Mucosa of stomach (tissue), 1 donor: Measurements from ENCODE around the gene NOP10.

Experiments used
- H3K27me3 ChIP-seq: one replicate; pipeline ENCODE4 v1.7.0; 2013; ENCODE audit warnings: mild to moderate bottlenecking, low read length; ENCODE audit not compliant: control insufficient read depth, insufficient read depth
- H3K36me3 ChIP-seq: one replicate; pipeline ENCODE4 v1.7.0; 2013; ENCODE audit warnings: low read length; ENCODE audit not compliant: control insufficient read depth, insufficient read depth
- H3K4me1 ChIP-seq: one replicate; pipeline ENCODE4 v1.7.0; 2013; ENCODE audit warnings: mild to moderate bottlenecking, low read length; ENCODE audit not compliant: control insufficient read depth, insufficient read depth
- H3K4me3 ChIP-seq: one replicate; pipeline ENCODE4 v1.7.0; 2013; ENCODE audit warnings: low read length
- H3K9ac ChIP-seq: one replicate; pipeline ENCODE4 v1.7.0; 2013; ENCODE audit warnings: mild to moderate bottlenecking, low read length, moderate library complexity
- H3K9me3 ChIP-seq: one replicate; pipeline ENCODE4 v1.7.0; 2013; ENCODE audit warnings: mild to moderate bottlenecking, low read length, moderate library complexity; ENCODE audit not compliant: control insufficient read depth
- donor health status: Pancreatic carcinoma.

NOP10 gene

DNA sequence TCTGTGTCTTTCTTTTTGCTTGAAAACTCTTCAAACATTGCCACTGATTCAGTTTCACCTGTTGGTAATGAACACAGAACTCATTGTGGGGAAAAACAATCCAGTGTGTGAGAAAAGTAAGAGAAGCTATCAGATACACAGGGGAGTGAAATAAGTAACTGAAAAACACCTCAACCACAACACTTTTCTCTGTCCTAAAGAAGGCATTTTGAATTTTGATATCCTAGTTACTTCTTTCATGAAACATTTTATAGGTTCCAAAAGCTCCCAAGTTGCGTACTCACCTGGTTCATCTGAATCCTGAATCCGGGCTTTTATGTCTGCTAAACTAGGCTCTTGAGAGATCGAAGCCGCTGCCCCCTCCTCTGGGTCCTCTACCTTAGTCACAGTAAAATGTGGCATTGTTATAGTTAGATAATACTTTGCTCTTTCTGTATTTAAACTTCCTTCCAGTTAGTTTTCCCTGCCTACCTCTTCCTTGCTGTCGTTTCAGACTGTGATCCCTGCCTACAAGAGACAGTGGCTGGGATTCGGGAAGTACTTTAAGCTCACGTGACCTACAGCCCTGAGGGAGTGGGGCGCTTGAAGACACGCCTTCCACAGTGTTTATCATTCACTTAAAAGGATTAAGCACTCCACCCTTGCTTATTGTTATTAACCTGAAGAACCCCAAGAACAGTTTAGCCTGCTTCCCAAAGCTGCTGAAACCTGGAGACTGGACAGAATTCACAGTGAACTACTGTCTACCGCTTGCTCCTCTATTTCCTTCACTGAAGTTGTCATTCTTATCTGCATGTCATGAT lies 24.5 kb downstream of the NOP10 start:
- H3K36me3 ChIP-seq = no peaks in the 10 kb centered on the region
- no peaks in the 10 kb centered on the region for H3K27me3 ChIP-seq
- H3K4me3 ChIP-seq = peak overlapping the region; percentile 32
- peak overlapping the region; percentile 76 for H3K9ac ChIP-seq
- peaks cover 4% of the 10 kb centered on the region for H3K4me1 ChIP-seq
- H3K9me3 ChIP-seq = no peaks in the 10 kb centered on the region

GRCh38 chr15:34314491-34315490 lies 28.1 kb downstream of the NOP10 start:
- Histone ChIP-seq H3K9me3 (no peaks in the 10 kb centered on the region), H3K27me3 (no peaks in the 10 kb centered on the region), H3K4me3 (no peak overlapping the region), H3K36me3 (no peaks in the 10 kb centered on the region), H3K4me1 (peaks cover 4% of the 10 kb centered on the region), H3K9ac (no peak overlapping the region)

- Histone ChIP-seq H3K27me3 (no peaks in the 10 kb centered on the region), H3K9me3 (no peaks in the 10 kb centered on the region), H3K4me3 (no peak overlapping the region), H3K9ac (no peak overlapping the region), H3K36me3 (no peaks in the 10 kb centered on the region), H3K4me1 (no peaks in the 10 kb centered on the region)
Measured at GRCh38 chr15:34311563-34311962, 31.4 kb downstream of the NOP10 start.

DNA sequence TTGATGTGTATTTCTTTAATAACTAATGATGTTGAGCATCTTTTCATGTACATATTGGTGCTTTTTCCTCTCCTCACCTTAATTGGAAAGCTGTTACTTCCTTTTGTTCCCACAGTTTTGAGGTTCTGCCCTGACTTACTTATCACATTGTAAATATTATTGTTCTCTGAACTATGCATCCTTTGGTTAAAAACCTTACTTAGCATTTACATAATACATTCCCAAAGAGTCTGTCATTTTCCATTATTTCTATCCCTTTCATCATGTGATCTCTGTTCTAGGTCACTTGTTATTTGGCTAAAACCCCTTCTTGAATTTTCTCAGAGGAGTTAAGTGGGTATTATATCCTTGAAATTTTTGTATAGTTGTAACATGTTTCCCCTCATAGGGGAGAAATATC lies 38.3 kb downstream of the NOP10 start:
- H3K4me3 ChIP-seq = no peak overlapping the region
- no peaks in the 10 kb centered on the region for H3K36me3 ChIP-seq
- no peak overlapping the region for H3K9ac ChIP-seq
- H3K4me1 ChIP-seq = peaks cover 8% of the 10 kb centered on the region
- H3K27me3 ChIP-seq = no peaks in the 10 kb centered on the region
- H3K9me3 ChIP-seq = no peaks in the 10 kb centered on the region

GRCh38 chr15:34301058-34301457 lies 41.9 kb downstream of the NOP10 start:
- no peak overlapping the region for H3K4me3 ChIP-seq
- H3K4me1 ChIP-seq = peaks cover 18% of the 10 kb centered on the region
- no peaks in the 10 kb centered on the region for H3K27me3 ChIP-seq
- H3K9me3 ChIP-seq = no peaks in the 10 kb centered on the region
- no peak overlapping the region for H3K9ac ChIP-seq
- no peaks in the 10 kb centered on the region for H3K36me3 ChIP-seq

DNA sequence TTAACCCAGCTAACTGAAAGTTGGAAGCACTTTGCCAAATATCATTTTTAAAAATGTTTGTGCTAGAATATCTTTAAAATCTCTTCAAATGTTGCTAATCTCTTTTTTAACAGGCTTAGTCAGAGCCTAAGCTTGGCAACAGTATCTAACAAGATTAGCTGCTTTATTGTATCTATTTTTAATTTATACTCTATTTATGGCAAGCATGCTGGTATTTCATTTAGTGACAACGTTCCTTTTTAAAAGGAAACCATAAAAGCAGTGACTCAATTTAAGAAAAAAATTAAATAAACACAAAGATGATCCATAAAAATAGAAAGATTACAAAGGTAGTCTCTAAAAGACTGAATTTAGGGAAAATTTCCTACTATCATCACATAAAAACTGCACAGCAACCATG lies 45.9 kb downstream of the NOP10 start:
- H3K36me3 ChIP-seq = no peaks in the 10 kb centered on the region
- no peak overlapping the region for H3K9ac ChIP-seq
- H3K9me3 ChIP-seq = no peaks in the 10 kb centered on the region
- H3K4me1 ChIP-seq = peaks cover 18% of the 10 kb centered on the region
- no peaks in the 10 kb centered on the region for H3K27me3 ChIP-seq
- H3K4me3 ChIP-seq = no peak overlapping the region

DNA sequence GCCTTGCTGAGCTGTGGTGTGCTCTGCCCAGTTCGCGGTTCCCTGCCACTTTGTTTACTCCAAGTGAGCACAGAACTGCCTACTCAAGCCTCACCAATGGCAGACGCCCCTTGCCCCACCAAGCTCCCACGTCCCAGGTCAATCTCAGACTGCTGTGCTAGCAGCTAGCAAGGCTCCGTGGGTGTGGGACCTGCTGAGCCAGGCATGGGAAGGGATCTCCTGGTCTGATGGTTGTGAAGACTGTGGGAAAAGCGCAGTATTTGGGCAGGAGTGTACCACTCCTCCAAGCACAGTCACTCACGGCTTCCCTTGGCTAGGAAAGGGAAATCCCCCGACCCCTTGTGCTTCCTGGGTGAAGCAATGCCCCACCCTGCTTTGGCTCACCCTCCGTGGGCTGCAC lies 50.3 kb downstream of the NOP10 start:
- Histone ChIP-seq H3K9ac (no peak overlapping the region), H3K4me3 (no peak overlapping the region), H3K36me3 (no peaks in the 10 kb centered on the region), H3K9me3 (no peaks in the 10 kb centered on the region), H3K4me1 (peaks cover 8% of the 10 kb centered on the region), H3K27me3 (no peaks in the 10 kb centered on the region)
